Iris pigment epithelial cell (primary cell): ENCODE data around the gene RBBP5.
A peak's percentile ranks its signal among the peaks of the same experiment; 100 is the strongest.
"Not testable (repeated sequence)": the region's sequence is repeated elsewhere in the genome, so short reads cannot be mapped to it uniquely, and the experiment has no call there.

Experiments
- DNase-seq: peaks from one replicate; pipeline ENCODE4 v3.0.0-alpha.2; 2011; ENCODE audit warnings: low read depth

Gene RBBP5, protein sequence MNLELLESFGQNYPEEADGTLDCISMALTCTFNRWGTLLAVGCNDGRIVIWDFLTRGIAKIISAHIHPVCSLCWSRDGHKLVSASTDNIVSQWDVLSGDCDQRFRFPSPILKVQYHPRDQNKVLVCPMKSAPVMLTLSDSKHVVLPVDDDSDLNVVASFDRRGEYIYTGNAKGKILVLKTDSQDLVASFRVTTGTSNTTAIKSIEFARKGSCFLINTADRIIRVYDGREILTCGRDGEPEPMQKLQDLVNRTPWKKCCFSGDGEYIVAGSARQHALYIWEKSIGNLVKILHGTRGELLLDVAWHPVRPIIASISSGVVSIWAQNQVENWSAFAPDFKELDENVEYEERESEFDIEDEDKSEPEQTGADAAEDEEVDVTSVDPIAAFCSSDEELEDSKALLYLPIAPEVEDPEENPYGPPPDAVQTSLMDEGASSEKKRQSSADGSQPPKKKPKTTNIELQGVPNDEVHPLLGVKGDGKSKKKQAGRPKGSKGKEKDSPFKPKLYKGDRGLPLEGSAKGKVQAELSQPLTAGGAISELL

DNA sequence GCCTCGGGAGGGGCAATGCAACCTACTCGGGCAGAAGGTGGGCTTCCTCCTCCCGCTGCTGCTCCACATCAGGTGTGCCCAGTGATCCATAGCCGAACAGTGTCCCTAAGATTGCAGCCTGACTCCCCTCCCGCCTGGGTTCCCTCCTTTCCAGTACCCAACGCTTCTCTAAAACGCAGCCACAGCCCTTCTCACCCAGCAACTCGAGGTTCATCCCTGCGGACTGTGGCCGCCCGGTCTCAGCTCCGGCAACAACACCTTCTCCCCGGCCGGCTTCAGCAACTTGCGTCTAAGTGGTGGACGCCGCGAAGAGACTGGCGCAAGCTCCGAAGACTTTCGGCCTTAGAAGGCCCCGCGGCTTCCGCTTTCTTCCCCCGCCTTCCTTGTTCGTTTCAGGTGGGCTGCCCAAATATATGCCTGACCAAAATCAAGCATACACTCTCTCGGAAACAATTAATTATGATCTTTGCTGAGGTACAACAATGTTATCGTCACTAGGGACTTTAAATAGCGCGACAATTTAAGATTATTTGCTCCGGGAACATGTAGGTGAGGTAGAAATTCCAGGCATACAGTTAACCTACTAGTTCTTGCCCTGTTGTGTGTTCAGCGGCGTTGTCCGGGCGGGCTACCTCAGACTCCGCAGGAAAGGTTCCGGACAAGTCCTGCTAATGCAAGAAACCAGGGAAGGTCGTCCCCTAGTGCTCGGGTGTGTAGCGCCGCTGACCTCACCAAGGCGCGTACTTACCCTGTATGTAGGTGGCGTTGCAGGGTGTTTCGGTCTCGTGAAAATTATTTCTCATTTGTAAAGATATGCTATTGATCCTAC is at the start of gene RBBP5:
TSS of gene RBBP5 (minus strand) at position 319 of the 829 bp plus-strand sequence. CDS start at position 214, 105 bp downstream.
- peak; percentile 99 for DNase-seq

DNA sequence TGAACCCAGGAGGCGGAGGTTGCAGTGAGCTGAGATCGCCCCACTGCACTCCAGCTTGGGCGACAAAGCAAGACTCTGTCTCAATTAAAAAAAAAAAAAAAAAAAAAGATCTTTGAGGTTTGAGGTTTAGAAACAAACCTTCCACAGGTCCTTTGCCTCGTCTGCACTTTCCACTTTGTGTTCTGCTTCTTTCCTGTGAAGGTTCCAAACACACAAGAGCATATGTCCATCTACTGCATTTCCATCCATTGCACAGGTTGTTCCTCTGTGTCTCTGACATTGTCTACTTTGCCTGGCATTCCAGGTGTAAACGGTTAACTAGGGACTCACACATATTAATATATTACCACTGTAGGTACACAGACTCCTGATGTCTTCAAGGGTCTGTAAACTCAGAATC is 49.6 kb upstream of the RBBP5 start:
- DNase-seq, result no peak

DNA sequence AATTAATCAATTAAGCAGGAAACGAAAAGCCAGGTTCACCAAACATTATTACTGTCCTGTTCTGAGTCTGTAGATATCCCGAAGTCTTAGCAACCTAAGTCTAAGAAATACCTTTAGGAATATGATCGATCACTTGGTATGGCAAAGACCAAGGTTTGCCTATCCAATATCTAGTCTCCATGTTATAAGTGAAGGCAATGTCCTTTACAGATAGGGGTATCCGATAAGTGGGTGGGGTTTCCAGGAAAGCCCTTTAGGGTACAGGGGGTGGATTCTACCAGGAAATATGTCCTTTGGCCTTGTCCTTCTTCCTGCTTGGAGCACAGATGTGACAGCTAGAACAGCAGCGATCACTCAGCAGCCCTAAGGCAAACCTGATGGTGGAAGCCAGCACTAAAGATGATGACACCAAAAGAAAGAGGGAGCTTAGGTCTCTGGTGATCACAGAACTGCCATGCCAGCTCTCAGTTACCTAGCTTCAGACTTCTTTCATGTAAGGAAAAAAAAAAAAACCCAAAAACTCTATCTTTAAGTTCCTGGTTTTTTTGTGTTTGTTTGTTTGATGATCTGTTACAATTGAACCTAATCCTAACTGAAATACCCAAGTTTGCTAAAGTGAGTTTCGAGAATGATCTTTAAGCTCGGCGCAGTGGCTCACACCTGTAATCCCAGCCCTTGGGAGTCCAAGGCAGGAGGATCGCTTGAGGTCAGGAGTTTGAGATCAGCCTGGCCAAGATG is 48.9 kb upstream of the RBBP5 start:
- no peak for DNase-seq

DNA sequence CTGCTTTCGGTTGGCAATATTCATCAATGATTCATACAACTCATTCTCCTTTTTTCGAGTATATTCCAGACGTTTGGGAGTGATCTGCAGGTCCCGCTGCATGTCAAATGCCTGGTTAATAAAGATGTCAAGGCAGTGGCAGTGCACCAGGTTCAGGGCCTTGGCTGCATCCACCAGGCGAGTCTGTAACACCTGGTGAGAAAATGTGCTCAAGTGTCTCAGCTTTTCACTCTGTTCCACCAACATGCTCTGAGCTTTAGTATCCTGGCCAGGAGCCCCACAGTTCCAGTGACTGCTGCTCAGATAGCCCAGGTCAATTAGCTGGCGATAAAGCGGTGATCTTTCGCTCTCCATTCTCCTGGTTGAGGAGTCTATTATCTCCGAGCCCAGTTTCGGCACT is 47.5 kb upstream of the RBBP5 start:
- no peak for DNase-seq

DNA sequence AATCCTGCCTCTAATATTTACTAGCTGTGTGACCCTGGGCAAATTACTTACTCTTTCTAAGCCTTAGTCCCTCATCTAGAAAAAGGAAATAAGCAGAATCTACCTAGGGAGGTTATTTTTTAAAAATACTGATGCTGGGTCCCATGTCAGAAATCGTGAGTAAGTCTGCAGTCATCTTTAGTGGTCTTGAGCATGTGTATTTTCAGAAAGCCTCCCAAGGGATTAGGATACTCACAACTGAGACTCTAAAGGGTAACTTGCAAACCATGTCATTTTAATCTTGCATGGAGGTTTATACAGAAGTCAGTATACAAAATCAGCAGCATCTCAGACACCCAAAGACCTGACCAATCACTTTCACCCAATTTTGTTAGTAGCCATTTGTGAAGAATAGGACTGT is 46.5 kb upstream of the RBBP5 start:
- DNase-seq, result no peak

DNA sequence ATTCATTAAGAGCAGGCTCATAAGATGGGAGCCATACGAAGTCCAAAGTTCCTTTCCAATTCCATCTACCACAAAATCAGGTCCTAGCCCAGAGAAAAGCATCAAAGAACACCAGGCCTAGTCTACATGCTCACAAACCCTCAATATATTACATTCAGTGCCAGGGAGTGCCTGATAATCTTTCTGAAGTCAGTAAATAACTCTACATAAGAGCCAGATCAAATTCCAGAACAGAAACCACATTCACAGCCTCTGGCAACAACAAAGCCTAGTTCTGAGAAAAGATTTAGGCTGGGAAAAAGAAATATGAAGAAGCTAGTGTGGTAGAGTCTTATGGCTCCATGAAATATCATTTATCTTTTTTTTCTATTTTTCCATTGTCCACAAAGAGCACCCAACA is 40.5 kb upstream of the RBBP5 start:
- peak; percentile 80 for DNase-seq

DNA sequence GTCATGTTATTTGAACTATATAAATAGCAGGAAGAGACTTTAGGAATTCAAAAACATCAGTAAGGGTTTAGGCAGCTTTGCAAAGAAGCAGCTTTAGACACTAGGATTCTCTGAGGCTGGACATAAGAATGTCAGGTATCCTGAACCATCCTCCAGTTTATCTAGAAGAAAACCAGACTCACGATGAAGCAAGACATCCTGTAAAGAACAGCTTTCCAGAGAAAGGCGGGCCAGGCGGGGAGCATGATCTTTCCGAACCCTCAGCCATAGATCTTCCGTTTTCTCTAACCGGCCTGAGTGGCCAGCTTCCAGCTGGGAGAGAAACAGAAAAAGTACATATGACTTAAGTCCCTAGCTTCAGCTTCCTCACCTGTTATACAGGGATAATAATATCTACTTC is 39.3 kb upstream of the RBBP5 start:
- no peak for DNase-seq

DNA sequence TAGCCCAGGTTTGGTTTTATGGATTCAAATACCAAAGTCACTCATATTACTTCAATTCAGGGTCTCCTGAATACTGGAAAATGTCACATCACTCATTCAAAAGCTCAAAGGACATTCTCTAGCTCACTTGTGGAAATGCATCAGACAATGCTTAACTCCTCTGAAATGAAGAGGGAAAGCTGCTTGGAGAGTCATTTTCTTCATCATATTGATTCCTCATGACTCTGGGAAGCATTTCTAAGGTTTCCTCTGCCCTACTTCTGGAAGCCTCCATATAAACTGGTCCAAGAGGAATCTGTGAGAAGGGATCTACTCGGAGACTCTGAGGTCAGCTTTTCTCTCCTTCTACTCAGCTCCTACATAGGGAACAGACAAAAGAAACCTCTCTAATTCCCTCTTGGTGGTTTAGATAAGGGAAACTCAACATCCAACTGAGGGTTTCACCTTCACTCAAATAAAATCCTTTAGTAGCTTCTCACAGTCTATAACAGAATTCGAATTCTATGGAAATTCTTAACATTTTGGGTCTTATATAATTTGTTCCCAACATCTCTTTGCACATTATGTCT is 36.4 kb upstream of the RBBP5 start:
- no peak for DNase-seq

DNA sequence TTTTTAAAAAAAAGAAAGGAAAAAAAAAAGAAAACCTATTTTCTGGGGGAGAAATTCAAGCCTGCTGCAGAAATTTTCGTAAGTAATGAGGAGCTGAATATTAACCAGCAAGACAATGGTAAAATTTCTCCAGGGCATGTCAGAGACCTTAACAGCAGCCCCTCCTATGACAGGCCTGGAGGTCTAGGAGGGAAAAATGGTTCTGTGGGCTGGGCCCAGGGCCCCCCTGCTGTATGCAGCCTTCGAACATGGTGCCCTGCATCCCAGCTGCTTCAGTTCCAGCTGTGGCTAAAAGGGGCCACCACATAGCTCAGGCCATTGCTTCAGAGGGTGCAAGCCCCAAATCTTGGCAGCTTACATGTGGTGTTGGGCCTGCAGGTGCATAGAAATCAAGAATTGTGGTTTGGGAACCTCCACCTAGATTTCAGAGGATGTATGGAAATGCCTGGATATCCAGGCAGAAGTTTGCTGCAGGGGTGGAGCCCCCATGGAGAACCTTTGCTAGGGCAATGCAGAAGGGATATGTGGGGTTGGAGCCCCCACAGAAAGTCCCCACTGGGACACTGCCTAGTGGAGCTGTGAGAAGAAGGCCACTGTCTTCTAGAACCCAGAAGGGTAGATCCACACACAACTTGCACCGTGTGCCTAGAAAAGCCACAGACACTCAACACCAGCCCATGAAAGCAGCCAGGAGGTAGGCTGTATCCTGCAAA is 34.0 kb upstream of the RBBP5 start:
- DNase-seq, result not testable (repeated sequence)

DNA sequence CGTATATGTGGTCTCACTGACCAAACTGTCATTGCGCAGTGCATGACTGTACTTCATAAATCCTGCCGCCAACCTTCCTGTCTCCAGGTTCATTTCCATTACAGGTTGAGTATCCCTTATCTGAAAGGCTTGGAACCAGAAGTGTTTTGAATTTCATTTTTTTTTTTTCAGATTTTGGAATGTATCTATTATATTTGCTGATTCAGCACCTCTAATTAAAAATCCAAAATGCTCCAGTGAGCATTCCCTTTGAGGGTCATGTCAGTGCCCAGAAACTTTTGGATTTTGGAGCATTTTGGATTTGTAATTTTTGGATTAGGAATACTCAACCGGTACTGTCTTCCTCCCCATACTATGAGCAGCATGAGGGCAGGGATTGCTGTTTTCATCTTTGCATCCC is 30.7 kb upstream of the RBBP5 start:
- no peak for DNase-seq

DNA sequence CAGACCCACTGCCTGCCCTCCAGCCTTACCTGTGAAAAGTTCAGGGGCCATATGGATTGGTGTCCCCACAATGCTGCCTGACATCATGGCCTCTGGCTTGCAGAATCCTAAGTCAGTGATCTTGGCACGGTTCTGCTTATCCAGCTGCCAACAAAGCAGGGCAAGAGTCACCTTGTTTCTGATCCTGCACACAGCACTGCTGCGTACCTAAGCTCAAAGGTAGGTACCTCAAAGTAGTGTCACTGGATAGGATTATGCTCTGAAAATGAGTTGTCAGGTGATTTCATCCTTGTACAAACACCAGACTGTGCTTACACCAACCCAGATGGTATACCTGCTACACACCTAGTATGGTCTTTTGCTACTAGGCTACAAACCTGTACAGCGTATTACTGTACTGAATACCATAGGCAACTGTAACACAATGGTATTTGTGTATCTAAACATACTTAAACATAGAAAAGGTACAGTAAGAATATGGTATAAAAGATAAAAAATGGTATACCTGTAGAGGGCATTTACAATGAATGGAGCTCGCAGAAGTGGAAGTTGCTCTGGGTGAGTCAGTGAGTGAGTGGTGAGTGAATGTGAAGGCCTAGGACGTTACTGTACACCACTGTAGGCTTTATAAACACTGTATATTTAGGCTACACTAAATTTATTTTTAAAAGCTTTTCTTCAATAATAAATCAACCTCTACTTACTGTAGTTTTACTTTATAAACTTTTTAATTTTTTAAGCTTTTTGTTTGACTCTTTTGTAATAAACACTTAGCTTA is 29.1 kb upstream of the RBBP5 start:
- peak; percentile 17 for DNase-seq

DNA sequence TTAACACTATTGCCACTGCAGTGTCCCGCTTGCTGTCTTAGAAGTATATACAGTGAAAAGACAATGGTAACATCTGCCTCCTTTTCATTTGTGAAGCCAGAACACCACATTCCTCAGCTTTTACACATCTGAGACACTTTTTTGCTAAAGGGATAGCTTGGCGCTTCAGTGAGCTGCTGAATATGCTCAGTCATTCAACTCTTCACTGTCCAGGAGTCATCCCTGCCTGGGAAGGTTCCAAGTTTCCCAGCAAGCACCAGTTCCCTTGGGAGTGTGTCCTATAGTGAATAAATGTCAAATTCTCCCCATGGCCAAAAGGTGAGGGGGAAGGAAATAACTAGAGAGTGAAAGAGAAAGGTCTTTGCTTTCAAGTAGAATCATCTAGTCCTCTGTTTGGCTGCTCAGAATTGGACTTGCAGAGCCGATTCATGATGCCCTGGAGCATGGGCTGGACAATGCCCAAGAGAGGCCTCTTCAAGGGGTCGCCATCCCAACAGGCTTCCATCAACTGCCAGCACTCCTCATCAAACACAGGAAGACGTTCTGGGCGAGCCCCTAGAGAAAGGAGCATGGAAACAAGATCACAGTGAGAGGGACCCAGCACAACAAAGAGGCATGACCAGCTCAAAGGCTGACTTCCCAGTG is 25.5 kb upstream of the RBBP5 start:
- DNase-seq, result peak; percentile 81

DNA sequence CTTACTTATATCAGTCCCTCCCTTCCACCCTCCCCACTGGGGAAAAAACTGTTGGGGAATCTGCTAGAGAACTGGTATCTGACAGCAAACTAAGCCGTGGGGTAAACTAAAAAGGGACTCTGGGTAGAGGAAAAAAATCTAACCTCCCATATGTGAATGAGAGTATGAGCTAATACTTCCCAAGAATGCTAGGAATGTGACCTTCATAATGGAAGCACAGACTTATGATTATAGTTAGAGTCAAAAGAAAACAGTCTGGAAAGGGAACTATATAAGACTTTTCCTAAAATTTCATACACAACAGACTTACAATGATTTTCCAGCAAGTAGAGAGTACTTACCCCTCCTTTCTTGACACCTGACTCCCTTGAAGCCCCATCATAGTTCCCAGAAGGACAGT is 23.0 kb upstream of the RBBP5 start:
- peak; percentile 71 for DNase-seq

DNA sequence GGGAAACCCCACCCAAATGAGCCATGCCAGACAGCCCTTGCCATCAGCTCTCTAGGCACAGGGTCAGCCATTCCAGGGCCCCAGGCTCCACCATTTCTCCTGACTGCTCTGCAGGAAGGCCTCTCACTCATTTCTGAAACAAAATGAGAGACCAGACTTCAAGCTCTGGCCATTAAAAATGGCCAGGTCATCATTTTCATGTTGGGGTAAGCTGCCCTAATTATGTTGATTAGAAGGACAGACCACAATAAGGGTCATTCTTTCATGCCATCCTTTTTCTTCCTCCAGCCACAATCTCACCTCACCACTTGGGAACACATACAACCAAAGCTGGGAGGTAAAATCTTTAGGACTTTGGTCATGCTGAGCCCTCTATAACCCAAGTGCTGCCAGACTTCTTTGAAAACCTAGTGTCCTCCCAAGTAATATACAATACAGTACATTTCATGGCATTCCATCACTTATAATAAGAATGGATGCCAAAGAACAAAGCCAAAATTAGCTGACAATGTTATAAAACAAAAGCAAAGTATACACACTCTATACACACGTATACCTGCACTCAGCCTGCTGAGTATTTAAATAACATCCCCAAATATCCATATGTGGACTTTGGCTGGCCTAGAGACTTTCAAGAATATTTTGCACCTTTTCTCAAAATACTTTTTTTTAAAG is 22.4 kb upstream of the RBBP5 start:
- DNase-seq, result no peak

DNA sequence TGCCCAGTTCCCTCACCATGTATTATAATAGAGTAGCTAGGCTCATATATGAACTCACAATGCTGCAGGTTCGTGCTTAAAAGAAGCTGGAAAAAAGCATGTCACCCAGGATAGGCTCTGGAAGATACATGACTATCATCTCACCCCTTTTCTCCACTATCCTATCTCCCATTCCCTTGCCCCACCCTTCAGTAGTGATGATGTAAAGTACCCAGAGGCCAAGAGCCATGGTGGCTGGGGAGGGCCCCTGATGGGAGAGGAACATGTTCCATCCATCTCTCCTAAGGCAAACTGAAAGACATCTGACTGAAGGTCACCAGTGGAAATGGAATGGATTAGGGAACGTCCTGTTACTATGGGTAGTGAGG is 20.3 kb upstream of the RBBP5 start:
- no peak for DNase-seq

DNA sequence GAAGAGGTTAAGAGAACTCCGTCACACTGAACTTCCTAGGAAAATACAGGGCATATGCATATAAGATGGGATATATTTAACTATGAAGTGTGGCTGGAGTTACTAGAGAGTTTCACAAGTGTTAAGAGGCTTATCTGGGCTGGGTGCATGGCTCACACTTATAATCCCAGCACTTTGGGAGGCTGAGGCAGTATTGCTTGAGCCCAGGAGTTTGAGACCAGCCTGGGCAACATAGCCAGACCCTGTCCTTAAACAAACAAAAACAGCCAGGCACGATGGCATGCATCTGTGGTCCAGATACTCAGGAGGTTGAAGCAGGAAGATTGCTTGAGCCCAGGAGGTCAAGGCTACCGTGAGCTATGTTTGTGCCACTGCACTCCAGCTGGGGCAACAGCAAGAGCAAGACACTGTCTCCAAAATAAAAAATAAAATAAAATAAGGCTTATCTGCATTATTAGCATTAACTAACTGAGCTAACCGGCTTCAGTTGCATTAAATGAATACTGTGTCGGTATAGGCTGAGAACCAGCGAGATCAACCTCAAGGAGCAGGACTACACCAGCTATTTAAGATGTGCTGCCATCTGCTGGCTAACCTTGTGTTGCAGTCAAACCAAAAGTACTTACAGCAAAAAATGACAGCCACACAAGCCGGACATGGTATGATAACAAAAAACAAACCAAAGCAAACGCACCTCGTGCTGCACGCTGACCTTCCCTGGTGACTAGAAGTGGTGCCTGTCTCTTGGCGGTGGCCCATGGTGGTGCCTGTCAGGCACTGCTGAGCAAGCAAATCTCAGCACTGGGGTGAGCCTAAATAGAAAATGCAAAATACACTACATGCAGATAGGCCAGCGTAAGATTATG is 19.7 kb upstream of the RBBP5 start:
- peak; percentile 85 for DNase-seq

DNA sequence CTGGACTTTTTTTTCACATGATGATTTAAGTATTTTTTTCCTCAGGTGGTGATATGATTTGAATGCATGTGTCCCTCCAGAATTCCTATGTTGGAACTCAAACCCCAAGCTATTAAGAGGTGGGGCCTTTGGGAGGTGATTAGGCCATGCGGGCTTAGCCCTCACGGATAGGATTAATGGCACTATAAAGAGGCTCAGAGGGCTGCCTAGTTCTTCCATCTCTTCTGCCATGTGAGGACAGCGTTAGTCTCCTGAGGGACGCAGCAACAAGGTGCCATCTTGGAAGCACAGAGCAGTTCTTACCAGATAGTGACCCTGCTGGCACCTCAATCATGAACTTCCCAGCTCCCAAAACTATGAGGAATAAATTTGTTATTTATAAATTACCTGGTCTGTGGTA is 18.3 kb upstream of the RBBP5 start:
- no peak for DNase-seq

DNA sequence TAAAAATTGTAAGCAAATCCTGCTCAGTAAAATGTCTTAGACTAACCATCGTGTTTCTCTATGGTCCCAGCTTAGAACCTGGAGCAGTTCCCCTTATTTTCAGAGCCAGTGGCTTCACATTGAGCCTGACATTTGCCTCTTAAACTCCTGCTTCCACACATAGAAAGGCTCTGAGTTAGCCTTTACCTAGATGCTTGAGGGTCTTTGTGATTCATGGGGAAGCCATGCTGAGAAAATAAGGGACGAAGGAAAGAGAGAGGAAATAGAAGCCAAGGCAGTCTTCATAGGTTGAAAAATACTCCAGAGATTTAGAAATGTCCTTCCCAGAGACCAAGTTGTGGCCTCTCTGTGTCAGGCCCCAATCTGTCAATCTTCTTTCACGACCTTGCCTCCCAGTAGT is 16.1 kb upstream of the RBBP5 start:
- no peak for DNase-seq

DNA sequence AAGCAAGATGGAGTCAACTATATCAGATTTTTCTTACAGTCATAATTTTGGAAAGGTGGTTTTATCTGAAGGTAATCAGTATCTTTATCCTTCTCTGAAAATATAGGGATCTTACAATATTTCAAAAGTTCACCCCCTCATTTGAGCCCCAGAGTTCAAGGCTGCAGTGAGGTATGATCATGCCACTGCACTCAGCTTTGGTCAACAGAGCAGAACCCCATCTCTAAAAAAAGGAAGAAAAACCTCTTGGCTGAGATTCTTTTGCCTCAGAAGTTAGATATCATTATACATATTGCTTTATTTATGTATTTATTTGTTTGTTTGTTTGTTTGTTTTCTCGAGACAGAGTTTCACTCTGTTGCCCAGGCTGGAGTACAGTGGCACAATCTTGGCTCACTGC is 11.5 kb upstream of the RBBP5 start:
- DNase-seq, result no peak
